Thyroid gland (tissue), 4 donors: ENCODE data around the gene RNF187. TPM values are rescaled to one million over a fixed set of nuclear protein-coding genes. Genes with fewer than 3 reads are reported as not detected.

Experiments used
- DNase-seq, 2 donors: peaks; one replicate each; pipeline ENCODE4 v3.0.0-alpha.2; 2019
- H3K27ac ChIP-seq, 3 donors: fragments of 200-600 bp; sonication (generic); 1 replicate in 2 of 3; 2 replicates in 1 of 3; pipeline ENCODE4 v1.5.1; 2016 to 2019; ENCODE audit warnings: mild to moderate bottlenecking in 1 of 3, moderate library complexity in 1 of 3
- H3K27me3 ChIP-seq: fragments of 200-600 bp; sonication (generic); one replicate; pipeline ENCODE4 v1.5.1; 2019
- H3K36me3 ChIP-seq, 2 donors: fragments of 200-600 bp; sonication (generic); one replicate each; pipeline ENCODE4 v1.5.1; 2016 to 2019
- H3K4me1 ChIP-seq, 2 donors: fragments of 200-600 bp; sonication (generic); one replicate each; pipeline ENCODE4 v1.5.1; 2017 to 2019
- H3K4me3 ChIP-seq, 3 donors: fragments of 200-600 bp; sonication (generic); replicated peaks in 1 of 3; 1 replicate in 2 of 3; 2 replicates in 1 of 3; pipeline ENCODE4 v1.5.1; 2016; ENCODE audit warnings: mild to moderate bottlenecking in 1 of 3
- H3K9me3 ChIP-seq: fragments of 200-600 bp; sonication (generic); one replicate; pipeline ENCODE4 v1.5.1; 2017
- CTCF ChIP-seq, 6 experiments: fragments of 200-600 bp in 3 of 6; fragments of 450-650 bp in 3 of 6; sonication (generic) in 3 of 6; IDR thresholded peaks; one replicate each; pipeline ENCODE4 v1.5.1; 2016 to 2019; ENCODE audit warnings: antibody characterized with exemption in 6 of 6, mild to moderate bottlenecking in 2 of 6, inconsistent platforms in 1 of 6, moderate library complexity in 1 of 6
- POLR2A ChIP-seq, 2 donors: fragments of 450-650 bp; IDR thresholded peaks; one replicate each; pipeline ENCODE4 v1.6.1; 2017; ENCODE audit warnings: antibody characterized with exemption in 2 of 2, mild to moderate bottlenecking in 2 of 2, moderate library complexity in 1 of 2
- WGBS, 2 donors: methylation state at CpG; one replicate each; pipeline ENCODE4 v1.1.5; 2017; 5-methylcytosine and 5-hydroxymethylcytosine counted together
- intact Hi-C: fragments of 100-400 bp; cut with DNase I; formaldehyde crosslinking; loops from one replicate; pipeline ENCODE4 v1.15.1; 2023
- total RNA-seq, 4 donors: library from RNA; depleted of rRNA; stranded (reverse); fragments of >200 nt; gene quantifications; one replicate each; pipeline ENCODE4 v1.2.3, GENCODE V29; 2016

RNF187 gene
- total RNA-seq, 4 donors from 2014 or later, result 34.8 to 204 (median 98.4) TPM

DNA sequence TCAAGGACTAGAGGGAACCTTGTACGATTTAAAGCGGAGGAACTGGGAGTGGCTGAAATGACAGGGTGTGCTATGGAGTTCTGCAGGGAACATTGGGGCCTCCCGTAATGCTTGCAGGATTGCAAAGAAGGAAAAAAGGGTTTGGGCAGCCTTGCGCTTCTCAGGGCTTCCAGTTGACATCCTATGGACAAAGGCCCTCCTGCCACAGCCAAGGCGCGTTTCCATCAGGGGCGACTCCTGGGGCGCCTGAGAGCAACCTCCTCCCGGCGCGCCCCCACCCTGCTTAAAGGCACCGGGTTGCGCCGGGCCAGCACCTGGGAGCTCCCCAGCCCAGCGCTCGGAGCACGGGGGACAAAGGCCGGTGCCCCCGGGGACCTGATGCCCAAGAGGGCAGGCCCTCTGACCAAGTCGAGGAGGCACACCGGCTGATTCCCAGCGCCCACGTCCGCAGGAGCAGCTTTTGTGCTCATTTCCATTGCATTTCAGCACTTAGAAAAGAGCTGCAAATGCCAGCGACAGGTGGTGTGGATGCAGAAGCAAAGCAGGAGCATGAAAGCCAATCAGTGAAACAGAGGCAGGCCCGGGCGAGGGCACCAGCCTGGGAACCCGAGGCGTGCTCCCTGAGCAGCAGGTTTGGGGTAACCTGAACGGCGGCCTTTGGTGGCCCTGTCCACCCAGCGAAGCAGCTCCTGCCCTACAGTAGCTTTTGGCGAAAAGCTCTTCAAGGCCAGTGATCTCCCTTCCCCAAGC is 17.6 kb upstream of the RNF187 start:
- intact Hi-C loops, result no loop called here
- DNase-seq, result no peak
- WGBS, 2 donors, result 21 to 22% methylated on average over 9 to 17 of the region's 33 CpGs

DNA sequence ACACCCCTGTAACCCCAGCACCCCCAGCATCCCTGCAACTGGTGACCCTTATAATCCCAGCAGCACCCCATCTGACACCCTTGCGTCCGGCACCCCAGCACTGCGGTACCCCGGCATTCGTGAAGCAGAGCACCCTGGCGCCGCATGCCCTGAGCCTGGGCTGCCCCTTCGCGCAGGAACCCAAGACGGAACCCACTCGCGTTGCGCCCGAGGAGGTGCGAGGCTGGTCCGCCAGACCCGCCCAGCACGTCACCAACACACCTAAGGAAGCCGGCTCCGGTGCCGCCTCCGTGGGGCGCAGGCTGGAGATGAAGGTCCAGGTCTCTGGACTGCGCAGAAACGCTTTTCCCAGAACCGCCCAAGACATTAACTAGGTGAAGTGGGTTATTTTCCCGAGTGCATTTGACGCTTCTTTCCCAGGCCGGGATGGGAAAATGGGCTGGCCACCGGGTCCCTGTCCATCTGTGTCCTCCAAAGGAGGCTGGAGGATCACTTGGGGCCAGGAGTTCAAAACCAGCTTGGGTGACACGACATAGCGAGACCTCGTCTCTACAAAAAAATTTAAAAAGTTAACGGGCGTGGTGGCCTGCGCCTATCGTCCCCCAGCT is 15.9 kb upstream of the RNF187 start:
- WGBS, 2 donors, result 55 to 70% methylated on average over 19 to 34 of the region's 37 CpGs
- no peaks in the 10 kb centered on the region for H3K36me3 ChIP-seq
- no peak overlapping the region for H3K4me3 ChIP-seq
- no peak for TF ChIP-seq CTCF (IDR thresholded peaks at IDR 0.05)
- TF ChIP-seq POLR2A (IDR thresholded peaks at IDR 0.05), result no peak
- no peak for DNase-seq
- no peaks in the 10 kb centered on the region for H3K9me3 ChIP-seq
- peaks cover 11% of the 10 kb centered on the region for H3K27me3 ChIP-seq
- H3K27ac ChIP-seq, result no peak overlapping the region
- no peaks in the 10 kb centered on the region for H3K4me1 ChIP-seq
- intact Hi-C loops, result no loop called here

More for the DNA sequence above, 17.6 kb upstream of the RNF187 start:
- TF ChIP-seq CTCF (IDR thresholded peaks at IDR 0.05) (no peak), POLR2A (IDR thresholded peaks at IDR 0.05) (no peak)
- H3K36me3 ChIP-seq, result no peaks in the 10 kb centered on the region
- peaks cover 11% of the 10 kb centered on the region for H3K27me3 ChIP-seq
- H3K4me1 ChIP-seq, result no peaks in the 10 kb centered on the region
- no peaks in the 10 kb centered on the region for H3K9me3 ChIP-seq
- H3K4me3 ChIP-seq, result no peak overlapping the region
- no peak overlapping the region for H3K27ac ChIP-seq

DNA sequence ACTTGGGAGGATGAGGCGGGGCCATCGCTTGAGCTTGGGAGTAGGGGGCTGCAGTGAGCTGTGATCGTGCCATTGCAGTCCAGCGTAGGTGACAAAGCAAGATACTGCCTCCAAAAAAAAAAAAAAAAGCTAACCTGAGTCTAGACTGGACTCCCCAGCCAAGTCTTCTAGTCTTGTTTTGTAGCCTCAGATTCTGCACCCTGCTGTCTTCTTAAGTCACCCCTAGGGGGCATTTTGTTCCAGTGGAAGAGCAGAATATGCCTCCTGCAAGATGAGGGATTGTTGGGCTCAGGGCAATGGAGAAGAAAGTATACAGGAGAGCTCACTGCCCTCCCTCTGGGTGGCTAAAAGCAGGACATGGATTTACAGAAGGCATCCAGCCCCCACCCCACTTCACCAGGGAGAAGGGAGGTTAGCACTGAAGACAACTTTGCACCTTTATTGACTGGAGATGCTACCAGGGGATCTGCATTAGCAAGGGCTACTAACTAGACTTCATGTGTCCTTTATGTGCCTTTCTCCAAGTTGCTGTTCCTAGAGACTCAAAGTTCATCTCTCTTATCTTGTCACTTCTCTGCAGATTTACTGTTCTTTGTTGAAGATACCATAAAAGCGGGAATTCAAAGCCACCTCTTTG is 15.3 kb upstream of the RNF187 start:
- no peak overlapping the region for H3K4me3 ChIP-seq
- no peak overlapping the region for H3K27ac ChIP-seq
- TF ChIP-seq POLR2A (IDR thresholded peaks at IDR 0.05) (no peak), CTCF (IDR thresholded peaks at IDR 0.05) (peak in 4 of 6 experiments; percentile 11 to 32 (median 16))
- WGBS, 2 donors, result 42 to 87% methylated on average over 5 of the region's 5 CpGs
- H3K36me3 ChIP-seq, result no peaks in the 10 kb centered on the region
- H3K27me3 ChIP-seq, result peaks cover 11% of the 10 kb centered on the region
- no peaks in the 10 kb centered on the region for H3K4me1 ChIP-seq
- no peak for DNase-seq
- no peaks in the 10 kb centered on the region for H3K9me3 ChIP-seq
- intact Hi-C loops, result no loop called here

- DNase-seq, result no peak
- TF ChIP-seq CTCF (IDR thresholded peaks at IDR 0.05) (no peak), POLR2A (IDR thresholded peaks at IDR 0.05) (no peak)
- Histone ChIP-seq H3K36me3 (no peaks in the 10 kb centered on the region), H3K27me3 (peaks cover 8% of the 10 kb centered on the region), H3K4me1 (no peaks in the 10 kb centered on the region), H3K27ac (no peak overlapping the region), H3K9me3 (no peaks in the 10 kb centered on the region), H3K4me3 (no peak overlapping the region)
- intact Hi-C loops, result no loop called here
- 64 to 71% methylated on average over 7 of the region's 7 CpGs for WGBS, 2 donors
Observed at GRCh38 chr1:228472655-228473054, 14.5 kb upstream of the RNF187 start.

- no peaks in the 10 kb centered on the region for H3K9me3 ChIP-seq
- WGBS, 2 donors, result 79 to 81% methylated on average over 3 of the region's 3 CpGs
- peaks cover 5% of the 10 kb centered on the region for H3K27me3 ChIP-seq
- DNase-seq, result no peak
- intact Hi-C loops, result no loop called here
- no peaks in the 10 kb centered on the region for H3K4me1 ChIP-seq
- no peaks in the 10 kb centered on the region for H3K36me3 ChIP-seq
- H3K27ac ChIP-seq, result no peak overlapping the region
- TF ChIP-seq POLR2A (IDR thresholded peaks at IDR 0.05) (no peak), CTCF (IDR thresholded peaks at IDR 0.05) (no peak)
- H3K4me3 ChIP-seq, result no peak overlapping the region
Observed at GRCh38 chr1:228474507-228474906, 12.7 kb upstream of the RNF187 start.
